H1 (cell line): ENCODE data around the gene HTR2A. TPM values are rescaled to one million over a fixed set of nuclear protein-coding genes. Genes with fewer than 3 reads are reported as not detected.

ENCODE experiments used
- ASH2L ChIP-seq: fragments of 200-600, 300-600 bp; sonication (generic); IDR thresholded peaks from one replicate; pipeline ENCODE4 v1.7.1; 2017; ENCODE audit warnings: low read length
- BRCA1 ChIP-seq: IDR thresholded peaks from 2 replicates; pipeline ENCODE4 v1.6.1; 2012; ENCODE audit warnings: low read depth, low read length, improper control_type of control experiment
- CBX8 ChIP-seq: fragments of 300-800, 300-1000 bp; sonication (generic); IDR thresholded peaks from 2 replicates; pipeline ENCODE4 v1.7.1; 2016; ENCODE audit warnings: low read depth, low read length, borderline replicate concordance
- CHD2 ChIP-seq: IDR thresholded peaks from 2 replicates; pipeline ENCODE4 v1.6.1; 2012; ENCODE audit warnings: low read length, improper control_type of control experiment
- EP300 ChIP-seq, 2 experiments: IDR thresholded peaks; 1 replicate in 1 of 2; 2 replicates in 1 of 2; pipeline ENCODE4 v1.6.1; 2011 to 2012; ENCODE audit warnings: low read depth in 2 of 2, low read length in 2 of 2, mild to moderate bottlenecking in 2 of 2, borderline replicate concordance in 1 of 2, inconsistent platforms in 1 of 2, moderate library complexity in 1 of 2
- GABPA ChIP-seq: IDR thresholded peaks from 2 replicates; pipeline ENCODE4 v1.6.1; 2011; ENCODE audit warnings: mild to moderate bottlenecking, low read length, moderate library complexity, borderline replicate concordance; ENCODE audit not compliant: insufficient read depth
- HDAC2 ChIP-seq, 2 experiments: fragments of 300-600 bp in 1 of 2; sonication (generic) in 1 of 2; IDR thresholded peaks; 2 replicates each; pipeline ENCODE4 v1.6.1; 2011 to 2012; ENCODE audit warnings: low read depth in 2 of 2, low read length in 2 of 2, mild to moderate bottlenecking in 2 of 2, moderate library complexity in 2 of 2, borderline replicate concordance in 1 of 2, inconsistent platforms in 1 of 2
- JUND ChIP-seq: IDR thresholded peaks from 2 replicates; pipeline ENCODE4 v1.6.1; 2011; ENCODE audit warnings: mild to moderate bottlenecking, improper control_type of control experiment, low read length
- KDM5A ChIP-seq: fragments of 200-600 bp; IDR thresholded peaks from 2 replicates; pipeline ENCODE4 v1.7.1; 2012; ENCODE audit warnings: mild to moderate bottlenecking, low read length, inconsistent platforms, mixed read lengths
- RAD21 ChIP-seq, 2 experiments: IDR thresholded peaks in 1 of 2; conservative IDR thresholded peaks in 1 of 2; 2 replicates each; pipeline ENCODE4 v1.6.1; 2011; ENCODE audit warnings: low read depth in 2 of 2, low read length in 2 of 2, improper control_type of control experiment in 1 of 2, inconsistent platforms in 1 of 2, mild to moderate bottlenecking in 1 of 2, moderate library complexity in 1 of 2
- RBBP5 ChIP-seq: IDR thresholded peaks from 2 replicates; pipeline ENCODE4 v1.7.1; 2012; ENCODE audit warnings: low read depth, mild to moderate bottlenecking, inconsistent platforms, low read length, moderate library complexity, borderline replicate concordance
- SIN3A ChIP-seq, 2 experiments: IDR thresholded peaks in 1 of 2; conservative IDR thresholded peaks in 1 of 2; 2 replicates each; pipeline ENCODE4 v1.6.1; 2011 to 2012; ENCODE audit warnings: low read length in 2 of 2, improper control_type of control experiment in 1 of 2, low read depth in 1 of 2, mild to moderate bottlenecking in 1 of 2
- SIX5 ChIP-seq: IDR thresholded peaks from 2 replicates; pipeline ENCODE4 v1.6.1; 2011; ENCODE audit warnings: mild to moderate bottlenecking, low read depth, low read length
- SP4 ChIP-seq: IDR thresholded peaks from 2 replicates; pipeline ENCODE4 v1.6.1; 2012; ENCODE audit warnings: low read length, inconsistent platforms
- TAF7 ChIP-seq: optimal IDR thresholded peaks from 2 replicates; pipeline ENCODE3; 2011; ENCODE audit warnings: low read depth, mild to moderate bottlenecking, inconsistent platforms, low read length, moderate library complexity, borderline replicate concordance
- TEAD4 ChIP-seq: IDR thresholded peaks from 2 replicates; pipeline ENCODE4 v1.6.1; 2012; ENCODE audit warnings: low read depth, low read length, inconsistent platforms, mixed read lengths
- polyA plus RNA-seq, 7 experiments: library from polyadenylated mRNA; depleted of rRNA in 3 of 7; stranded (reverse) in 5 of 7; unstranded in 2 of 7; fragments of >200 nt in 5 of 7; fragments of 200-250 nt in 2 of 7; gene quantifications; 1 replicate in 5 of 7; 2 replicates in 1 of 7; 4 replicates in 1 of 7; pipeline versions ENCODE4 v1.2.1 to v1.2.3, GENCODE V29; 2011 to 2013; ENCODE audit warnings: missing spikeins in 2 of 7, mixed read lengths in 2 of 7
- total RNA-seq: library from RNA; stranded (reverse); fragmentation: NEBNext Ultra II Directional; extraction: Animal tissue kit (Norgen Biotek cat#: 25700); gene quantifications from 2 replicates; pipeline ENCODE4 v1.2.1, GENCODE V29; 2021

The HTR2A gene
- total and polyA plus RNA-seq, 2 of the 8 experiments (the other 6 are each of a cell fraction or from before 2014, with no cell fraction given) = not detected

DNA sequence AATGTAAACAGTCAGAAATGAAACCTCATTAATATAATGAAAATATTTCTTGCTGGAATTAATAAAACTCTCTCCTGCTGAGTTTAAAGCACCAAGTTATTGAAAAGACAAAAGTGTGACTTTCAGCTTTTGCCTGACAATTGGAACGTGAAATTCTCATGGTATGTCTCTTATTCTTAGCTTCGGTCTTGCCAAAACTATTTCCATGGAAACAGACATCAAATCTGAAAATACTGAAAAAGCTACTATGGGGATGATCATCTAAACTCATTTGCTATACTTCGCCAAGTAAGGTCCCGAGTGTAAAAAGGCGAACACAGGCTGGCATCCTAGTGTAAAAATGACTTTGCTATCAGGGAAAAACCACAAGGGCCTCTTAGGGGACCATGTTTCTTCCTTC lies 22.8 kb downstream of the HTR2A start (continued):
- TF ChIP-seq EP300 (IDR thresholded peaks at IDR 0.05; ENCODE audit: borderline replicate concordance in 1 of 2, low read depth in 2 of 2, low read length in 2 of 2) (no peak), JUND (no peak), CHD2 (no peak), GABPA (no peak), RBBP5 (no peak), ASH2L (no peak), TEAD4 (no peak), HDAC2 (IDR thresholded peaks at IDR 0.05; ENCODE audit: borderline replicate concordance in 1 of 2, low read depth in 2 of 2, low read length in 2 of 2) (no peak), TAF7 (no peak), KDM5A (no peak), RAD21 (IDR thresholded peaks at IDR 0.05 in 1 of 2, conservative IDR thresholded peaks at IDR 0.05 in 1 of 2; ENCODE audit: low read depth in 2 of 2, low read length in 2 of 2) (no peak), SIN3A (conservative IDR thresholded peaks at IDR 0.05 in 1 of 2, IDR thresholded peaks at IDR 0.05 in 1 of 2; ENCODE audit: low read depth in 1 of 2, low read length in 2 of 2) (no peak), CBX8 (no peak), SP4 (no peak), BRCA1 (no peak), SIX5 (no peak)
